Stimulated activated CD8-positive, alpha-beta memory T cell treated with anti-CD3 and anti-CD28 coated beads, Interleukin-4, amount 100 ng/mL, for 1 hour (primary cell): ENCODE results near the gene LAGE3.

Source experiments
- DNase-seq, 2 donors: peaks; one replicate each; pipeline ENCODE4 v3.0.0-alpha.2; 2020; ENCODE audit warnings: low read depth in 2 of 2, low spot score in 1 of 2

Gene LAGE3

DNA sequence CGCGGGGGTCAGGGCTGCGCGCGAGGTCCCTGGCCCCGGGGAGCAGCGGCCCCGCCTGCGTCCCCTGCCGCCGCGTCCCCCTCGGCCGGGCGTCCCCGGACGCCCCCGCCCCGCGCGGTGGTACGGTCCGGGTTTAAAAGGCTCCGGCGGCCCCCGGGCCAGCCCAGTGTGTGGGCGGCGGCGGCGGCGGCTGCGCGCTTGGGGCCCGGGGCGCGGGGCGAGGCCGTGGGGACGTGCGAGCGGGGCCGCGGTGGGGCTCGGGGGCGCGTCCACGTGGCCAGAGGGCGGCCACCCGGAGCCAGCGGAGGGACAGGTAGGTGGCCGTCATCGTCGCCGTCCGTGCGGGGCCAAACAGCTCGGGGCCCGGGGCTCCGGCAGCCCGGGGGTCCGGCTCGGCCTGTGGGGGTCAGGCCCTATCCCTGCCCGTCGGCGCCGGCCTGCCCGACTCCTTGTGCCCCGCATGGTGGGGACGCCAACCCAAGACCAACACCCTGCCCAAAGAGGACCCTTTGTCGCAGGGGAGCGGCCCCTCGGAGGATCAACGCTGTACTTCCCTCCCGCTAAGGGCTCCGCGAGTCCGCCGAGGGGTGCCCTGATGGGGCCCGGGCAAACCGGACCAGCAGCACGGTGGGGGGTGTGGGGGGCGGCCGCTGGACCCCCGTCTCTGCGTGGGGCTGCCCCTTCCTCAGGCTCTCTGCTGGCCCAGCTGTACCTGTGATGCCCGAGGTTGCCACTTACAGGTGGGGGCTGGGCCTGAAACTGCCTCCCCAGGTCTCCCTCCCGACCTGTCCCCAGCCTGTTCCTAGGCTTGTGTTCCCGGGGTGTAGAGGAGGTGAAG is 20.7 kb downstream of the LAGE3 start, which contains the start of gene PLXNA3:
PLXNA3 (plus strand) TSS at position 166 of the 838 bp plus-strand sequence. CDS start 1,903 bp downstream, outside the sequence.
- peak in 1 of 2 donors; percentile 49 for DNase-seq

DNA sequence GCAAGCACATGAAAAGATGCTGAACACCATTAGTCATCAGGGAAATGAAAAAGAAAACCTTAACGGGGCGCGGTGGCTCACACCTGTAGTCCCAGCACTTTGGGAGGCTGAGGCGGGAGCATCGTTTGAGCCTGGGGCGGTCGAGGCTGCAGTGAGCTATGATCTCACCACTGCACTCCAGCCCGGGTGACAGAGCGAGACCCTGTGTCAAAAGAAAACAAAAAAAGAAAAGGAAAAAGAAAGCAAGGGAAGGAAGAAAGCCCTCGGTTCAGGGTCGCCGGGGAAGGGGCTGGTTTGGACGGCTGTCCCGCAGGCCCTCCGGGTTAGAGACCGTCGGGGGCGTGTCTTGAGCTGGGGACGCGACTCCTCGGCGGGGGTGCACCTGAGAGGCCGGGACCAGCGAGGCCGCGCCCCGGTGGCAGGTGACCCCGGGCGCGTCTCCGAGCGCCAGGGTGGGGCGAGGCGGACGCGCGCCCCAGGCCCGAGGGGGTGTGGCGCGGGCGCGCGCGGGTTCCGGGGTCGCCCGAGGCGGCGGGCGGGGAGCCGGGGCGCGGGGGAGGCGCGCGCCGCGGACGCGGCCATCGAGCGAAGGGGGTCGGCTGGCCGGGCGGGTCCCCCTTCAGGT is 21.5 kb downstream of the LAGE3 start:
- DNase-seq: peak in 1 of 2 donors; percentile 19

DNA sequence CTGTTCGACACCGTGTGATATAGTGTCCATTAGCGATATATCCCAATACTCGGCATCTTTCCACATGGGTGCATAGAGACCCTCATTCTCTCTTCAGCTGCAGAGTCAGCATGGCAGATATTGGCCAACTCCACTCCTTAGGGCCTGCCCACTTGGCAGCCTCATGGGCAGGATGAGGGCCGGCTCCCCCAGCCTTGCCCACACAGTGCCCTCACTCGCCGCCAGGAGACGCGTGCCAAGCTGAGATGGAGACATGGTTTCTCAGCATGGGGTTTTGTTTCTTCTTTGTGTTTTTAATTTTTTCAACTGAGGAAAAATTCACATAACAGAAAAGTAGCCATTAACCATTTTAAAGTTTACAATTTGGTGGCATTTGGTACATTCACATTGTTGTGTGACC is 26.3 kb downstream of the LAGE3 start:
- no peak for DNase-seq

DNA sequence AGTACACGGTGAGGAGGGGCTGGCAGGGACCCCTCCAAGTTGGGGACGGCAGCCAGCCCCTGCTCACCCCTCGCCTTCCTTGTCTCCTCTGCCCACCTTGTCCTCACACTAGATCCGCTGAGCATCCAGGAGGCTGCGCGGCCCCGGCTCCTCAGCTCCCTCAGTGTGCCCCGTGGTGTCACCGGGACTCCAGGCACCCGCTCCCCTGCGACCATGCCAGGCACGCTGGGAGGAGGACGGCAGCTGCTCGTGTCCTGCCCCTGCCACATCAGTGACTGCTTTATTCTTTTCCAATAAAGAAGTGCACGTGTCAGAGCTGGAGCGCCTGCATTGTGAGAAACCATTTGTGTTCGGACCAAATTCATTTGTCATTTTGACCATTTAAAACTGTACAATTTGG is 28.8 kb downstream of the LAGE3 start:
- DNase-seq: no peak

DNA sequence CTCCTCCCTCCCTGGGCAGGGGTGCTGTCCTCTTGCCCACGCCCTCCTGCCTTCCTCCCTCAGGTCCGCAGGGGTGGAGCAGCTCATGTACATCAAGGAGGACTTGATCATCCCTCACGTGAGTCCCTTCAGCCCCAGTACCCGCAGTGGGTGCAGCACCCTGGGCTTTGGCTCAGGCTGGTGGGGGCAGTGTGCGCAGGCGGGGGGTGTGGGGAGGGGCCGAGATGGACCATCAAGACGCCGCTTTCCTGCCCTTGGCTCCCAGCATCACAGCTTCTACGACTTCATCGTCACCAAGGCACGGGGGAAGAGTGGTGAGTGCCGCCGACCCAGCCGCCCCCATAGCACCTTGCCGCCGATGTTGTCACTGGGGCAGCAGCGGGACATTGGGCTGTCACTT is 29.5 kb downstream of the LAGE3 start:
- no peak for DNase-seq

DNA sequence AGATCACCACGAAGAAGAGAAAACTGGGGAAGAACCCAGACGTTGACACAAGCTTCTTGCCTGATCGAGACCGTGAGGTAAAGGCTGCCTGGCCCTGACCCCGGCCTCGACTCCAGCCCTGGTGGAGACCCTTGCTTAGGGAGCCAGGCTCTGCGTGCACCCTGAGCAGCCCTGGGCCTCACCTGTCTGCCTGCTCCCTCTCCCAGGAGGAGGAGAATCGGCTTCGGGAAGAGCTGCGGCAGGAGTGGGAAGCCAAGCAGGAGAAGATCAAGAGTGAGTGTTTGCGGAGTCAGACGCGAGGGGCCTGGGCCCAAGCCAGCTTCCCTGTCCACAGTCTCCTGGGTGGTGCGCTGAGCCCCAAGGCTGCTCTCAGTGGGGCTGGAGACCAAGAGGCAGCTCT is 30.6 kb downstream of the LAGE3 start:
- DNase-seq: no peak

DNA sequence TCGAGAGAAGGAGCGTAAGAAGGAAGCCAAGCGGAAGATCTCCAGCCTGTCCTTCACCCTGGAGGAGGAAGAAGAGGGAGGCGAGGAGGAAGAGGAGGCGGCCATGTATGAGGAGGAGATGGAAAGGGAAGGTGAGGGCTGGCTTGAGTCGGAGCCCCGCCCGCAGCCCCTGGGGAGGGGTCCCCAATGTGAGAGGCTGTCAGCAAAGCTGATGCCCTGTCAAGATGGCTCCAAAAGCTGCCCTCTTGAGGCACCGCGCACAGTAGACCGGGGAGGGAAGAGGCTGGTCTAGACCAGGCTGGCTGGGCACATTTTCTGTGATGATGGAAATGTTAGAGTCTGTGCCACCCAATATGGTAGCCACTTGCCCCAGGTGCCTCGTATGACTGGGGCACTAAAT is 32.7 kb downstream of the LAGE3 start:
- no peak for DNase-seq

DNA sequence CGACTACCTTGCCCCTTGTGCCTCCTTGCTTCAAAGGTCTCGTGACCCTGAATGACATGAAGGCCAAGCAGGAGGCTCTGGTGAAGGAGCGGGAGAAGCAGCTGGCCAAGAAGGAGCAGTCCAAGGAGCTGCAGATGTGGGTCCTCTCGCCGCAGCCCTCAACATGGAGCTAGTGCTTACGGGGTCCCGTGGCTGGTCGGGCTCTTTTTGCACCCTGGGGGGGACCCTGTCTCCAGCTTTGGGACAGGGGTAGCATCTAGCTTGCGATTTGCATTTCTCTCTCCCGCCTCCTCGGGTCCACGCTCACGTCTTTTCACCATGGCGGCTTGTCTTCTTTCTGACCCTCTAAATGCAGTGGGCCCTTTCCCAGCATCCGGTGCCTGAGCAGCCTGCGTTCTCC is 33.3 kb downstream of the LAGE3 start:
- DNase-seq: no peak

DNA sequence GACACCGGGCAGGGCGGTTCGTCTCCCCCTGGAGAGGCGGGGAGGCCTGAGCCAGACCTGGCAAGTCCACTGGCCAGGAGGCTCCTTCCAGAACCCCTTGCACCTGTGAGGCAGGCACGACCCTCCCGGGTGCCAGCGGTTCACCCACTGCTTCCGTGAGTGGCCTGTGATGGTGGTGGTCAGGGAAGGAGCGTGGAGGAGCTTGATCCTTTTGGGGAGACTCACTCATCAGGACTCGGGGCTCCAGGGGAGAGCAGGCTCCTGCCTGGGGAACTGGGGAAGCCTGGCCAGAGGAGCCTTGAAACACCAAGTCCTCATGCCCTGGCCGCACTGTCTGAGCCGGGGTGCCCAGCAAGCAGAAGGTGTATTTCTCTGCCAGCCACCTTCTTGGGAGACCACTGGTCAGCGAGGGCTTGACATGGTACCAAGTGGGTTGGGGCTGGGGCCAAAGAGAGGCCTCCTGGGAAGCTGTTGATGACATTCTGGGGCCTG is 34.3 kb downstream of the LAGE3 start:
- DNase-seq: no peak

DNA sequence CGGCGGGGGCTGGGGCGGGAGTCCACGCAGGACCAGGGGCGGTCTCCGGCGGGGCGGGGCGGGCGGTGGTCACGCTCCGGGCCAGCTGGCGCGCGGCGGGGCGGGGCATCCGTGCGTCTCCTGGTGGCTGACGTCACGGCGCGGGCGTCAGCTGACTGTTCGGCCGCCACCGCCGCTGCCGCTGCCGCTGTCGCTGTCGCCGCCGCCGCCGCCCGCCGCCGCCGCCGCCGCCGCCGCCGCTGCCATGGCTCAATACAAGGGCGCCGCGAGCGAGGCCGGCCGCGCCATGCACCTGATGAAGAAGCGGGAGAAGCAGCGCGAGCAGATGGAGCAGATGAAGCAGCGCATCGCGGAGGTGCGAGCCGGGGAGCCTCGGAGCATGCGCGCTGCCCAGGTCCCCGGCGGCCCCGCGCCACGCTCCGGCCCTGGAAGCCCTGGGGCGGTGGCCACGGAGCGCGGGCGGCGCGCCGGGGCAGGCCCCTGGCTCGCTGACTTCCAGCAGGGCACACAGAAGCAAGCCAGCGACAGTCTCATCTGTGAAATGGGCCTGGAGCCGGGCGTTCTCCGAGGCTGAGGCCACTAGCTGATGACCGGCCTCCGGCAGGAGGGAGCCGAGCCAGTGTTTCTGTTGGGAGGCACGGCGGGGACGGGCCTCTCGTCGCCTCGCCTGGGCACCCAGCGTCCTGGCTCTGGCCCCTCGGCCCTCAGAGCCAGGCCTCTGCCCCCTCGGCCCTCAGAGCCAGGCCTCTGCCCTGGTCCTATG is 34.9 kb downstream of the LAGE3 start, which contains the start of gene FAM50A:
FAM50A (plus strand) TSS at position 150 of the 763 bp plus-strand sequence; CDS start at position 245, 95 bp downstream.
- DNase-seq: peak in 1 of 2 donors; percentile 42

DNA sequence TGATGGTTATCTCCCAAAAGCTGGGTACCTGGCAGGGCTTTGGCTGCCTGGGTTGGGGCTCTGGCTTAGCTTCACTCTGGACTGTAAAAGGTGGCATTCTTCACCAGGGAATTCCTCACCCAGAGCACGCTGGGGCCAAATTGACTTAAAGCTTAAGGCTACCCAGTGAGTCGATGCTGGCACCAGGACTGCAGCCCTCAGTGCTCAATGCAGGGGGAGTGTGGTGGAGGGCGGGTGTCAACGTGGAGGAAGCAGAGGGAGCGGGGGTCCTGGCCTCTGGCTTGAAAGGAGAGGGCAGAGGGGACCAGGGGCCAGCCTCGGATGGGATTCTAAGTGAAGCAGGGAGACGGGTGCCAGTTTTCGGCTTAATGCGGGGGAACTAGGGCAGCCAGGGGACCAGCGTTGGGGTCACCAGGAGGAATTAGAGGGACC is 35.6 kb downstream of the LAGE3 start:
- no peak for DNase-seq

DNA sequence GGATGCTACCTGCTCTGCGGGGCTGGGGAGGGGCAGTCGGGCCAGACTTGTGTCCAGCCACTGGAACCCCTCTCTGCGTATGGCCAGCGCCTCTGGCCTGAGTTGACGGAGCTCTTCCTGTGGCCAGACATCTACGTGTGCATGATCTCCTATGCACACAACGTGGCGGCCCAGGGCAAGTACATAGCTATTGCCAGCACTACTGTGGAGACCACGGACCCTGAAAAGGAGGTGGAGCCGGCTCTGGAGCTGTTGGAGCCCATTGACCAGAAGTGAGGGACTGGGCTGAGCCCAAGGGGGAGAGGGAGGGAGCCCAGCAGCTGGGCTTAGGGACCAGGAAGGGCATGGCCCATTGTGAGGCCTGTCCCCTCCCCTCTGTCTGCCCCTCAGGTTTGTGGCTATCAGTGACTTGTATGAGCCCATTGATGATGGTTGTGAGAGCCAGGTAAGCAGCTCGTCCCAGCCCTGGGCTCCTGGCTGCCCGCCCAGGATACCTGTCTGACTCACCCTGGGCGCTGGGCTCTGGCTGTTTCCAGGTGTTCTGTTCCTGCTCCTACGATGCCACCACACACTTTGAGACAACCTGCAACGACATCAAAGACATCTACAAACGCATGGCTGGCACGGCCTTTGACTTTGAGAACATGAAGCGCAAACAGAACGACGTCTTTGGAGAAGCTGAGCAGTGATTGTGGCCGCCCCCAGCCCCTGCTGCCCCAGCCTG is 36.9 kb downstream of the LAGE3 start:
- DNase-seq: no peak

DNA sequence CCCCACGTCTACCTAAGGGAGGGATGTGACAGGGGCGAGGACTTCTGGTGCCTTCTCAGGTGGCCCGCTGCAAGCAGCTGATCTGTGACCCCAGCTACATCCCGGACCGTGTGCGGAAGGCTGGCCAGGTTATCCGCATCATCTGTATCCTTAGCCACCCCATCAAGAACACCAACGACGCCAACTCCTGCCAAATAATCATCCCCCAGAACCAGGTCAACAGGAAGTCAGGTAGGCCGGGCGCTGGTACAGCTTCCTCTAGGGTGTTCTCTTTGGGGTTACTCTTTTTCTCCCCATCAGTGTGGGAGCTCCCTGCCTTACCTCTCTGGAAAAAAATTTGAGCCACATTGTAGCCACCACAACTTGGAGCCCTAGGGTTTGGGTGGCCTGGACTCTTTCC is 37.5 kb downstream of the LAGE3 start:
- no peak for DNase-seq

DNA sequence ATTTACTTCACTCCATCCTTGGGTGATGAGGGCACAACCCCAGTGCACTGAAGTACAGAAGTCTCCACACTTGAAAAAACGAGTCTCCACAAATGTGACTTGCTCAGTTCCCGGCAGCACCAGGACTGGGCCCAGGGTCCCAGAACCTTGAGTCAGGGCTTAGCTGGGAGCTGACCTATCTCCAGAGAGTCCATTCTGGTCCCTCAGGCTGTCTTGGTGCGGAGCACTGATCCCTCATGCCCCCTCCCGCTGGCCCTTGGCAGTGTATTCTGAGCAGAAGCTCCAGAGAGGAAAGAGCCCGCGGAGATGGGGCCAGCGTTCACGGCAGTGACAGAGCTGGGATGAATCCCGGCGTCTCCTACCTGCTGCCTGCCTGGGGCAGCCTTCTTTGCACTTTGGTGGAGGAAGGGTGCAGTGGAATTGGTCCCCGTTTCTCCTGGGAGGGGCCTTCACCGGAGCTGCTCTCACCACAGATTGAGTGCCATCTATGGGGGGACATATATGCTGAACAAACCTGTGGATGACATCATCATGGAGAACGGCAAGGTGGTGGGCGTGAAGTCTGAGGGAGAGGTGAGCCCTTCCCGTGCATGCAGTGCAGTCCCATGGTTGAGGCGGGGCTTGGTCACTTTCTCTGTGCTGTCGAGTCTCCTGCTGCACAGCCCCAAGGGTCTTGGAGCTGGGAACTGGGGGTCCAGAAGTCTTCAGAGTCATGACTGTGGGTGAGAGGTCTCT is 38.3 kb downstream of the LAGE3 start:
- DNase-seq: no peak

DNA sequence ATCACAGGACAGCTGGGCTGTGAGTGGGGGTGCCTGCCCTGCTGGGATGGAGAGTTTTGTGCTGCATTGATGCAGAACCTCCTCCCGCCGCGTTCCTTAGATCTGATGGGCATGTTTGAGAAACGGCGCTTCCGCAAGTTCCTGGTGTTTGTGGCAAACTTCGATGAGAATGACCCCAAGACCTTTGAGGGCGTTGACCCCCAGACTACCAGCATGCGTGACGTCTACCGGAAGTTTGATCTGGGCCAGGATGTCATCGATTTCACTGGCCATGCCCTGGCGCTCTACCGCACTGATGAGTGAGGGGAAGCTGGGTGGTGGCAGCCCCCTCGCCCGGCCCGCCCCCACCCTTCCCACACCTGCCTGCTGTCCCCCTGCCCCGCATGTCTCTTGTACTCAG is 39.2 kb downstream of the LAGE3 start:
- DNase-seq: no peak

DNA sequence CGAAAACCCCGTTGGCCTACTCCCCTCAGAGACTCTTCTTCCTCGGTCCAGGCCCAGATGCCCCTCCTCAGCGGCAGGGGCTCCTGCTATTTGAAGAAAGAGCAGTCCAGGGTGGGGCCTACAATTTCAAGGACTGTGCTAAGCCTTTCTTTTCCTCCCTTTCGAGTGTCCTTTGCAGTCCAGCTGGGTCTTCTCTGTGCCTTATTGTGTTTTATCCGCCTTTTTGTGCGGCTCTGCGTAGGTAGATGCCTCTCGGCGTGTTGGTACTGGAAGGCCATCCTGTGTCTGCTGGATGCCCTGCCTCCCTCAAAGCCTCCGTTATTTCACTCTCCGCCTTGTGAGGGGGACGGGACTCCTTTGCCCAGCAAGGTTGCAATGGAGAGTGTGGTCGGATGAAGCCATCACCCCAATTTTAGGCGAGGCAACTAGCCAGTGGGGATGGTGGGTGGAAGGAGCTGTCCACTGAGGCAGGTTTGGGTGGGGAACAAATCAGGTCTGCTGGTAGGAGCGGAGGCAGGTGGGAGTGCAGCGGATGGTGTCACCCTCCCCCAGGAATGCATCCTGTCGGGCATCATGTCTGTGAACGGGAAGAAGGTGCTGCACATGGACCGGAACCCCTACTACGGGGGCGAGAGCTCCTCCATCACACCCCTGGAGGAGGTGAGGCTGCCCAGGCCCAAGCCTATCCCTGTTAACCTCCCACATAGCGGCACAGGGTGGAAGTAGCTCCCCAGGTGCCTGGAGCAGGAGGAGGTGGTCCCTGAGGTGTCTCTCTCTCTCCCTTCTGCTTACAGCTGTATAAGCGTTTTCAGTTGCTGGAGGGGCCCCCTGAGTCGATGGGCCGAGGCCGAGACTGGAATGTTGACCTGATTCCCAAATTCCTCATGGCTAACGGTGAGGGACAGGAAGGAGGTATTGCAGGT is 40.8 kb downstream of the LAGE3 start:
- no peak for DNase-seq

DNA sequence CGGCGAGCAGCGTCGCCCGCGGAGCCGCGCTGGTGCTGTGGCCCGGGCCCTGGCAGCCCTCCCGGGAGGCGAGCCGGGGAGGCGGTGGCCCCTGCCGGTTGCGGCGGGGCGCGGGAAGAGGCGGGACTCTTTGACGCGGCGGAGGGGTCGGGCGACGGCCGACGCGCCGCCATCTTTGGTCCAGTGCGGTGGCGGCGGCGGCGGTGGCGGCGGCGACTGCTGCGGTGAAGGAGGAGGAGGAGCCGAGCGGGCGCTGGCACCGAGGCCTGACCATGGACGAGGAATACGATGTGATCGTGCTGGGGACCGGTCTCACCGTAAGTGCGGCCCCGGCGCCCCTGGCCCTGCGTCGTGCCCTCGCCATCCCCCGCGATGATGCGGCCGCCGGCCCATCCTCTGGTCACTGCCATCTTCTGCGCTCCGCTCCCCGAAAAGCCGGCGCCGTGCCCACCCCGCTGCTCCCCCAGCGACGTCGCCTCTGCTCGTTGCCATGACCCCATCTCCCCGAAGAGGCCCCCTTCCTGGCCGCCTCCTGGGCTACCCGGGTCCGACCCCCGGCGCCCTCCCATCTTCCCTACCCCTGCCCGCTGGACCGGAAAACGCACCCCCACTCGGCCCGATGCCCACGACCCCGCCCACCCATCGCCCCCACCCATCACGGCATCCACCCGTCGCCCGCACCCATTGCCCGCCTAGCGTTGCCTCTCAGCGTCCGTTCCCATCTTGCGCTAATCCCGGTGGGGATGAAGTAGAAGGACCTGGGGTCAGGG is 41.9 kb downstream of the LAGE3 start, which contains the start of gene GDI1:
GDI1 (plus strand) TSS at position 172 of the 770 bp plus-strand sequence; CDS start at position 273, 101 bp downstream.
- DNase-seq: no peak

DNA sequence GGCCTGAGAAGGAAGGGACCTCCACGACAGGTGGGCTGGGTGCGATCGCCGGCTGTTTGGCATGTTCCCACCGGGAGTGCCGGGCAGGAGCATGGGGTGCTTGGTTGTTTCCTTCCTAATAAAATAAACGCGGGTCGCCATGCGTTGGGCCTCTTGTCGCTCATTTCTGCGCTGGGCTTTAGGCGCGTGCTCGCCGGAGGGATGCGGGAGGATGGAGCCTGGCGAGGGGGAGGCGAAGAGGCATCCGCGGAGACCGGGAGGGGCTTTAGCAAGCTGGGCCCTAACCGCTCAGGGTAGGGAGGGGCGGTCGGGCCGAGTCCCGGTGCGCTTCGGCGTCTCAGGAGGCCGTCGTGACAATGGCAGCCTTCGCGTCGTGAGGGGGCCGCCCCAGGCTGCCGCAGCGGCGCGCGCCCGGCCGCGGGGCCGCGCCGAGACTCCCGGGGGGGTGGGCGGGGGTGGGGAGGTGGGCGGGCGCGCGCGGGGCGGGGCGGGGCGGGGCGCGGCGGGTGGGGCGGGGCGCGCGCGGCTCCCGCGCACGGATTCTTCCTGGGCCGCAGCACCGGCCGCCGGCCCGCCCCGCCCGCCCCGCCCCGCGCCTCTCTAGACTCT is 42.6 kb downstream of the LAGE3 start:
- no peak for DNase-seq
